Activated CD8-positive, alpha-beta T cell treated with anti-CD3 and anti-CD28 coated beads for 36 hours (primary cell): ENCODE results near the gene MBP. TPM values are rescaled to one million over a fixed set of nuclear protein-coding genes. Genes with fewer than 3 reads are reported as not detected.
A peak's percentile ranks its signal among the peaks of the same experiment; 100 is the strongest.

Source experiments
- ATAC-seq: fragments of 200-7000 bp; cut with Tn5 transposase; one replicate; pipeline ENCODE4 v1.10.0; 2021; ENCODE audit warnings: mild to moderate bottlenecking, moderate library complexity
- CTCF ChIA-PET: fragments of 350-600 bp; sonication (Branson Sonifier 250); formaldehyde crosslinking; loops from one replicate; lab custom pipeline; 2021; ENCODE audit warnings: antibody characterized with exemption; lab: Charles Lee
- POLR2A ChIA-PET: fragments of 350-600 bp; sonication (Branson Sonifier 250); formaldehyde crosslinking; loops from one replicate; lab custom pipeline; 2021; ENCODE audit warnings: antibody characterized with exemption; lab: Charles Lee
- DNase-seq: peaks from one replicate; pipeline ENCODE4 v3.0.0-alpha.2; 2020
- H3K27ac Mint-ChIP-seq: one replicate; pipeline ENCODE4 v1.8.0; 2021; ENCODE audit warnings: mild to moderate bottlenecking, mixed read lengths
- H3K27me3 Mint-ChIP-seq: one replicate; pipeline ENCODE4 v1.8.0; 2021; ENCODE audit warnings: mixed read lengths
- H3K36me3 Mint-ChIP-seq: one replicate; pipeline ENCODE4 v1.8.0; 2021; ENCODE audit warnings: low read depth, mixed read lengths
- H3K4me1 Mint-ChIP-seq: one replicate; pipeline ENCODE4 v1.8.0; 2021; ENCODE audit warnings: low read depth, mixed read lengths
- H3K4me3 Mint-ChIP-seq: one replicate; pipeline ENCODE4 v1.8.0; 2021; ENCODE audit warnings: mild to moderate bottlenecking, moderate library complexity, mixed read lengths
- H3K9me3 Mint-ChIP-seq: one replicate; pipeline ENCODE4 v1.8.0; 2021; ENCODE audit warnings: mixed read lengths
- intact Hi-C: fragments of 100-400 bp; cut with micrococcal nuclease; formaldehyde crosslinking; loops from one replicate; pipeline ENCODE4 v1.10.0; 2022
- total RNA-seq, 2 experiments: library from RNA; stranded (reverse); gene quantifications; one replicate each; pipeline ENCODE4 v1.2.3, GENCODE V29; 2021
- TF ChIP-seq, protein P1 (sequence below): fragments of 200-600 bp; IDR thresholded peaks from one replicate; pipeline ENCODE4 v1.8.0; 2022; ENCODE audit warnings: antibody characterized with exemption, mild to moderate bottlenecking

MBP gene
- total RNA-seq, 2 experiments from 2014 or later: 39.9 to 41.5 TPM

DNA sequence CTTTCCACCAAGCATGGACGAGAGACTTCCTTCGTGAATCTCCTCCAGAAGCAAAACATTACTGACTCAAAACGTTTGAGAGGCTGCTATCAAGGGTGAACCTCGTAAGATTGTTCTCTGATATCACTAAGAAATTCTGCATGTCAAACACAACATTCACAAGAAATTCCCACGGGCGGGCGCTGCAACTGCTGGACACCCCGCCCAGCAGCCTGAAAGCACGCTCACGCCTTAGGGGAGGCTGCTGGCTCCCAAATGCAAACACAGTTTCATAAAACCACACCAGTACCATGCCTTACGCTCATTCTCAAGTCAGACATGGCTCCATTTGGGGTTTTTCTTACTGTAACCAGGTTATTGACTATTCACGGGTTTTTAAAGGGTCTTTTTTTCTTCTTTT is 39.0 kb downstream of the MBP start:
- ATAC-seq (no peak), DNase-seq (no peak)
- intact Hi-C loops: no loop called here
- peaks cover 45% of the 10 kb centered on the region for H3K36me3 Mint-ChIP-seq
- H3K27me3 Mint-ChIP-seq: no peaks in the 10 kb centered on the region
- TF ChIP-seq, protein P1, sequence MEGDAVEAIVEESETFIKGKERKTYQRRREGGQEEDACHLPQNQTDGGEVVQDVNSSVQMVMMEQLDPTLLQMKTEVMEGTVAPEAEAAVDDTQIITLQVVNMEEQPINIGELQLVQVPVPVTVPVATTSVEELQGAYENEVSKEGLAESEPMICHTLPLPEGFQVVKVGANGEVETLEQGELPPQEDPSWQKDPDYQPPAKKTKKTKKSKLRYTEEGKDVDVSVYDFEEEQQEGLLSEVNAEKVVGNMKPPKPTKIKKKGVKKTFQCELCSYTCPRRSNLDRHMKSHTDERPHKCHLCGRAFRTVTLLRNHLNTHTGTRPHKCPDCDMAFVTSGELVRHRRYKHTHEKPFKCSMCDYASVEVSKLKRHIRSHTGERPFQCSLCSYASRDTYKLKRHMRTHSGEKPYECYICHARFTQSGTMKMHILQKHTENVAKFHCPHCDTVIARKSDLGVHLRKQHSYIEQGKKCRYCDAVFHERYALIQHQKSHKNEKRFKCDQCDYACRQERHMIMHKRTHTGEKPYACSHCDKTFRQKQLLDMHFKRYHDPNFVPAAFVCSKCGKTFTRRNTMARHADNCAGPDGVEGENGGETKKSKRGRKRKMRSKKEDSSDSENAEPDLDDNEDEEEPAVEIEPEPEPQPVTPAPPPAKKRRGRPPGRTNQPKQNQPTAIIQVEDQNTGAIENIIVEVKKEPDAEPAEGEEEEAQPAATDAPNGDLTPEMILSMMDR: no peak
- no peaks in the 10 kb centered on the region for H3K9me3 Mint-ChIP-seq
- peaks cover 74% of the 10 kb centered on the region for H3K4me1 Mint-ChIP-seq
- peak overlapping the region; percentile 46 for H3K27ac Mint-ChIP-seq
- ChIA-PET POLR2A (no interaction called here), CTCF (interaction anchor here (1.4 kb wide), 1 partner anchor 23 kb away, joined by 3 read pairs; no protein-coding TSS in a partner anchor)
- H3K4me3 Mint-ChIP-seq: no peak overlapping the region

DNA sequence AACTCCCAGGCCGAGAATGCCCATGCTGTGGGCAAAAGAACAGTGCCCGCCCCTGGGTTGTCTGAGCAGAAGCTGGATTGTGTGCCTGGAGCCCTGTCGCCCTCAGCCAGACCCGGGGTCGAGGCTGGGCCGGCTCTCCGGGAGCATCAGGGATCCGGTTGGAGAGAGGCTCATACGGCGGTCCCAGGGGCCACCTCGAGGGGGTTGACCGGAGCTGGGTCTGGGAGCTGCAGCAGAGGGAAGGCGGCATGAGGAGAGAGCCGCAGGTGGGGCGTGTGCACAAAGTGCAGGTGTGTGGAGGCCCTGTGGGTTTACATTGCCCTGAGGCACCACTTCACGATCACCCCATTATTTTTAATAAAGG is 39.5 kb downstream of the MBP start:
- Mint-ChIP-seq H3K4me1 (peaks cover 69% of the 10 kb centered on the region), H3K9me3 (no peaks in the 10 kb centered on the region), H3K36me3 (peaks cover 39% of the 10 kb centered on the region), H3K4me3 (no peak overlapping the region), H3K27me3 (no peaks in the 10 kb centered on the region), H3K27ac (no peak overlapping the region)
- ATAC-seq (no peak), DNase-seq (no peak)
- POLR2A ChIA-PET: interaction anchor here (1.0 kb wide), 1 partner anchor 32 kb away, joined by 3 read pairs; no protein-coding TSS in a partner anchor
- intact Hi-C loops: no loop called here
- CTCF ChIA-PET: interaction anchor here (1.4 kb wide), 2 partner anchors 9 to 23 kb away, joined by 3 to 5 read pairs; no protein-coding TSS in a partner anchor
- TF ChIP-seq, protein P1: no peak

DNA sequence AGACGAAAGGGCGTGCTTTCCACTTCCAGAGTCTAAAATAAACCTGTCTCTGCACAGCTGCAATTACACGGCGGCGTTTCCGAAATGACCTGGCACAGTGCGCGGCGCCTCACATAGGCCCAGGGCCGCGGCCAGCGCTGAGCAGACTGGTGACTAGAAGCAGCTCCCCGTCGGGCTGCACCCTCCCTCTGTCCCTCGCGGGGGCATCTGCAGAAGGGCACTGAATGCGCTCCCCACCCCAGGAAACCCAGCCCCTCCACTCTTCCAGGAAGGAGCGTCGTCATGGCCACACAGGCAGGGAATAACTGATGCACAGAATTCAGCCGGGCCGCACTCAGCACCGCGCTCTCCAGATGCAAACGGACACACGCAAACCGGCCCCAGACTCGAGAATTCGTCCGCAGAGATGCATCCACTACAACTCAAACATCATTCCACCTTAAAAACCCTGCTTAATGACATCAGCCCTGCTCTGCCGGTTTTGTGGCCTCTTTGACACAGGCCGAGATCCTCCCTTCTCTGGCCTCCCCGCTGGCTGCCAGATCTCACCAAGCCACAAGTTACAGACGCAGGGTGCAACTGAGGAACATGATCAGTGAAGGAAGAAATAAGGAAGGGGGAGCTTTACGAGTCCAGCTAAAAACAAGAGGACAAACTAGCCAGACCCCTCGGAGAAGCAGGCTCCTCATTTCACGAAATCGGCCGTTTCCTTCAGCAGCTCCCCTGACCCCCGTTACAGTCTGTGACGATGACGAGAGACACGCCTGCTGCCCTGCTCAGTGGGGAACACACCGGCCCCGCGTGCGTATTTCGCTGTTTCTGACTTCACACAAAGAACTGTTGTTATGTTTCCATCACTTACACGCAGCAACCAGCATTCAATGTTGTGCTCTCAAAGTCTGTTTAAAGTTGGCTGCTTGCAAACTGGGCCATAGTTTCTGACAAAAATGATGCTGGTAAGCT is 40.2 kb downstream of the MBP start:
- Mint-ChIP-seq H3K4me3 (no peak overlapping the region), H3K4me1 (peaks cover 63% of the 10 kb centered on the region), H3K27ac (peak overlapping the region; percentile 79), H3K9me3 (no peaks in the 10 kb centered on the region), H3K36me3 (peaks cover 34% of the 10 kb centered on the region), H3K27me3 (no peaks in the 10 kb centered on the region)
- DNase-seq: no peak
- intact Hi-C loops: no loop called here
- POLR2A ChIA-PET: interaction anchor here (1.0 kb wide), 1 partner anchor 31 kb away, joined by 3 read pairs; no protein-coding TSS in a partner anchor
- TF ChIP-seq, protein P1: no peak
- CTCF ChIA-PET: interaction anchor here (1.4 to 1.7 kb wide), 3 partner anchors 9 to 92 kb away, joined by 3 to 5 read pairs (median 5); no protein-coding TSS in a partner anchor
- ATAC-seq: no peak

DNA sequence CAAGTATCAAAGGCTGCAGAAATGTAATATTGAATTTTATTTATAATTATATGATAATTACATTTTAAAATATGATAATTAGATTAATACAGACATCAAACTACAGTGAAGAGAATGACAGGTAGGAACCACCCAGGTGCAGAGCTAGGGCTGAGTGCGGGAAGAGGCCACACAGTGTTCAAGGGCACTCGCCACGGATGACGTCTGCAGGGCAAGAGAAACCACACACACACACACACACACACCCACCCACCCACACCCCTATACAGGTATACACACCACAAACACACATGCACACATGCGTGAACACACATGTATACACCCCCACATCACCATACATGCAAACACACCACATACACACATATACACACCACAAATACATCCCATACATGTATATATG is 41.2 kb downstream of the MBP start:
- ATAC-seq (no peak), DNase-seq (no peak)
- Mint-ChIP-seq H3K9me3 (no peaks in the 10 kb centered on the region), H3K27ac (peak overlapping the region; percentile 31), H3K4me3 (no peak overlapping the region), H3K4me1 (peaks cover 61% of the 10 kb centered on the region), H3K36me3 (peaks cover 36% of the 10 kb centered on the region), H3K27me3 (no peaks in the 10 kb centered on the region)
- TF ChIP-seq, protein P1: no peak
- intact Hi-C loops: no loop called here
- CTCF ChIA-PET: interaction anchor here (1.7 kb wide), 1 partner anchor 91 kb away, joined by 5 read pairs; no protein-coding TSS in a partner anchor
- POLR2A ChIA-PET: interaction anchor here (0.6 kb wide), 1 partner anchor 36 kb away, joined by 3 read pairs; no protein-coding TSS in a partner anchor
